Endothelial cell (in vitro differentiated cells): ENCODE results near the gene KIF3A. TPM values are rescaled to one million over a fixed set of nuclear protein-coding genes. Genes with fewer than 3 reads are reported as not detected.

ENCODE experiments used
- DNase-seq: peaks from one replicate; pipeline ENCODE4 v3.0.0; 2021; ENCODE audit warnings: low spot score
- H3K27ac Mint-ChIP-seq: one replicate; pipeline ENCODE4 v1.8.0; 2021; ENCODE audit warnings: mixed read lengths, inconsistent platforms; ENCODE audit not compliant: unreplicated experiment
- H3K27me3 Mint-ChIP-seq: one replicate; pipeline ENCODE4 v1.8.0; 2021; ENCODE audit warnings: mild to moderate bottlenecking, moderate library complexity, mixed read lengths, inconsistent platforms; ENCODE audit not compliant: unreplicated experiment
- H3K36me3 Mint-ChIP-seq: one replicate; pipeline ENCODE4 v1.8.0; 2021; ENCODE audit warnings: mild to moderate bottlenecking, low read depth, mixed read lengths, inconsistent platforms; ENCODE audit not compliant: unreplicated experiment
- H3K4me1 Mint-ChIP-seq: one replicate; pipeline ENCODE4 v1.8.0; 2021; ENCODE audit warnings: mild to moderate bottlenecking, mixed read lengths, inconsistent platforms; ENCODE audit not compliant: unreplicated experiment
- H3K4me3 Mint-ChIP-seq: one replicate; pipeline ENCODE4 v1.8.0; 2021; ENCODE audit warnings: mild to moderate bottlenecking, mixed read lengths, inconsistent platforms; ENCODE audit not compliant: unreplicated experiment
- H3K9me3 Mint-ChIP-seq: one replicate; pipeline ENCODE4 v1.8.0; 2021; ENCODE audit warnings: mixed read lengths, inconsistent platforms; ENCODE audit not compliant: unreplicated experiment
- total RNA-seq: library from RNA; stranded (reverse); fragmentation: NEBNext Ultra II Directional; extraction: Animal tissue kit (Norgen Biotek cat#: 25700); gene quantifications from one replicate; pipeline ENCODE4 v1.2.1, GENCODE V29; 2021; ENCODE audit not compliant: unreplicated experiment
- TF ChIP-seq, protein P1 (sequence below): fragments of 200-600 bp; sonication (generic); IDR thresholded peaks from one replicate; pipeline ENCODE4 v1.5.0; 2021; ENCODE audit warnings: antibody characterized with exemption; ENCODE audit not compliant: unreplicated experiment

KIF3A gene
- total RNA-seq, 1 donor from 2014 or later, result 11.5 TPM

- H3K9me3 Mint-ChIP-seq, result no peaks in the 10 kb centered on the region
- peak; percentile 24 for DNase-seq
Observed at GRCh38 chr5:132754947-132755346, 17.6 kb upstream of the KIF3A start.

DNA sequence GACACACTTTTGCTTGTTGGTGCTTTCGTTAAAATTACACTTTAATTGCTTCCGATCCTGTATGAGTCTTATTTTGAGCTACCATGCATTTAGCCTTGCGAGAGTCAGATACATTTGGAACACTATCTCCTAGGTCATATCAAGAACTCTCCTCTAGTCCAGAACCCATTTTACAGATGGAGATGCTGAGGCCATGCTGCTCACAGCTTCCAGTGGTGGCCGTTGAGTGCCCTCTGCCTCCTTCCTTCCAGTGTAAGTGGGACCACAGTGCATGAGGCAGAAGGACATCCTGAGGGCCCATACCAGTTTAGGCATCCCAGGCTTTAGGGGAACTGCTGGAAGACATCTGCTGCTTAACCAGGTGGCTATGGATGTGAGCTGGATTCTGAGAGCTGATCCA is 16.8 kb upstream of the KIF3A start:
- TF ChIP-seq, protein P1, sequence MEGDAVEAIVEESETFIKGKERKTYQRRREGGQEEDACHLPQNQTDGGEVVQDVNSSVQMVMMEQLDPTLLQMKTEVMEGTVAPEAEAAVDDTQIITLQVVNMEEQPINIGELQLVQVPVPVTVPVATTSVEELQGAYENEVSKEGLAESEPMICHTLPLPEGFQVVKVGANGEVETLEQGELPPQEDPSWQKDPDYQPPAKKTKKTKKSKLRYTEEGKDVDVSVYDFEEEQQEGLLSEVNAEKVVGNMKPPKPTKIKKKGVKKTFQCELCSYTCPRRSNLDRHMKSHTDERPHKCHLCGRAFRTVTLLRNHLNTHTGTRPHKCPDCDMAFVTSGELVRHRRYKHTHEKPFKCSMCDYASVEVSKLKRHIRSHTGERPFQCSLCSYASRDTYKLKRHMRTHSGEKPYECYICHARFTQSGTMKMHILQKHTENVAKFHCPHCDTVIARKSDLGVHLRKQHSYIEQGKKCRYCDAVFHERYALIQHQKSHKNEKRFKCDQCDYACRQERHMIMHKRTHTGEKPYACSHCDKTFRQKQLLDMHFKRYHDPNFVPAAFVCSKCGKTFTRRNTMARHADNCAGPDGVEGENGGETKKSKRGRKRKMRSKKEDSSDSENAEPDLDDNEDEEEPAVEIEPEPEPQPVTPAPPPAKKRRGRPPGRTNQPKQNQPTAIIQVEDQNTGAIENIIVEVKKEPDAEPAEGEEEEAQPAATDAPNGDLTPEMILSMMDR, result no peak
- Mint-ChIP-seq H3K4me1 (peaks cover 2% of the 10 kb centered on the region), H3K4me3 (no peak overlapping the region), H3K27ac (no peak overlapping the region), H3K9me3 (no peaks in the 10 kb centered on the region), H3K36me3 (peaks cover 6% of the 10 kb centered on the region), H3K27me3 (peaks cover 2% of the 10 kb centered on the region)
- no peak for DNase-seq

More at GRCh38 chr5:132754947-132755346, 17.6 kb upstream of the KIF3A start:
- TF ChIP-seq, protein P1, result no peak
- H3K27ac Mint-ChIP-seq, result no peak overlapping the region
- peaks cover 2% of the 10 kb centered on the region for H3K27me3 Mint-ChIP-seq
- H3K4me1 Mint-ChIP-seq, result peaks cover 2% of the 10 kb centered on the region
- H3K36me3 Mint-ChIP-seq, result peaks cover 6% of the 10 kb centered on the region
- H3K4me3 Mint-ChIP-seq, result no peak overlapping the region

GRCh38 chr5:132753135-132753987 is 16.0 kb upstream of the KIF3A start:
- Mint-ChIP-seq H3K4me1 (peaks cover 2% of the 10 kb centered on the region), H3K9me3 (no peaks in the 10 kb centered on the region), H3K27ac (no peak overlapping the region), H3K27me3 (peaks cover 6% of the 10 kb centered on the region), H3K36me3 (no peaks in the 10 kb centered on the region), H3K4me3 (no peak overlapping the region)
- peak; percentile 2 for DNase-seq
- TF ChIP-seq, protein P1, result no peak

GRCh38 chr5:132752581-132753125 is 15.3 kb upstream of the KIF3A start:
- Mint-ChIP-seq H3K4me1 (peaks cover 2% of the 10 kb centered on the region), H3K27ac (no peak overlapping the region), H3K4me3 (no peak overlapping the region), H3K36me3 (no peaks in the 10 kb centered on the region), H3K27me3 (peaks cover 8% of the 10 kb centered on the region), H3K9me3 (no peaks in the 10 kb centered on the region)
- no peak for DNase-seq
- TF ChIP-seq, protein P1, result no peak
